Liver (tissue), 9 donors: Measurements from ENCODE around the gene SOX8. TPM values are rescaled to one million over a fixed set of nuclear protein-coding genes. Genes with fewer than 3 reads are reported as not detected.

Source experiments
- DNase-seq: peaks from one replicate; pipeline ENCODE4 v3.0.0-alpha.2; 2017; ENCODE audit warnings: low spot score
- H3K27ac ChIP-seq, 2 donors: one replicate each; pipeline ENCODE4 v1.7.0; 2013; ENCODE audit warnings: inconsistent platforms in 2 of 2, low read length in 2 of 2, control low read depth in 1 of 2, low read depth in 1 of 2, mild to moderate bottlenecking in 1 of 2
- H3K27me3 ChIP-seq, 4 donors: one replicate each; pipeline versions ENCODE4 v1.6.1 to v1.7.0; 2013; ENCODE audit warnings: low read length in 3 of 4, inconsistent platforms in 1 of 4, mild to moderate bottlenecking in 1 of 4, moderate library complexity in 1 of 4; ENCODE audit not compliant: control insufficient read depth in 4 of 4, insufficient read depth in 4 of 4
- H3K36me3 ChIP-seq, 4 donors: one replicate each; pipeline versions ENCODE4 v1.6.1 to v1.7.0; 2013; ENCODE audit warnings: low read length in 3 of 4, mild to moderate bottlenecking in 3 of 4, low read depth in 1 of 4, moderate library complexity in 1 of 4; ENCODE audit not compliant: control insufficient read depth in 4 of 4, insufficient read depth in 3 of 4
- H3K4me1 ChIP-seq, 4 donors: one replicate each; pipeline versions ENCODE4 v1.6.1 to v1.7.0; 2013; ENCODE audit warnings: low read length in 3 of 4, mild to moderate bottlenecking in 3 of 4, moderate library complexity in 1 of 4; ENCODE audit not compliant: control insufficient read depth in 4 of 4, insufficient read depth in 4 of 4
- H3K4me3 ChIP-seq, 3 donors: one replicate each; pipeline versions ENCODE4 v1.6.1 to v1.7.0; 2013; ENCODE audit warnings: low read length in 3 of 3, control low read depth in 1 of 3, low read depth in 1 of 3, mild to moderate bottlenecking in 1 of 3
- H3K9ac ChIP-seq, 2 donors: one replicate each; pipeline ENCODE4 v1.7.0; 2013; ENCODE audit warnings: low read length in 2 of 2, mild to moderate bottlenecking in 2 of 2, moderate library complexity in 2 of 2, control low read depth in 1 of 2, low read depth in 1 of 2
- H3K9me3 ChIP-seq, 4 donors: one replicate each; pipeline versions ENCODE4 v1.6.1 to v1.7.0; 2013; ENCODE audit warnings: low read length in 3 of 4; ENCODE audit not compliant: control insufficient read depth in 4 of 4
- ATF3 ChIP-seq: IDR thresholded peaks from 2 replicates; pipeline ENCODE4 v1.6.1; 2016; ENCODE audit warnings: antibody characterized with exemption
- CTCF ChIP-seq: fragments of 150-350 bp; IDR thresholded peaks from 2 replicates; pipeline ENCODE4 v1.5.1; 2017; ENCODE audit warnings: improper control_type of control experiment, low read depth, low read length; ENCODE audit not compliant: missing input control
- EGR1 ChIP-seq, 2 donors: IDR thresholded peaks; 2 replicates each; pipeline ENCODE4 v1.6.1; 2016 to 2018; ENCODE audit warnings: antibody characterized with exemption in 2 of 2, low read depth in 2 of 2
- FOXA1 ChIP-seq: IDR thresholded peaks from 2 replicates; pipeline ENCODE4 v1.6.1; 2016; ENCODE audit warnings: antibody characterized with exemption
- FOXA2 ChIP-seq: IDR thresholded peaks from 2 replicates; pipeline ENCODE4 v1.6.1; 2016; ENCODE audit warnings: antibody characterized with exemption
- GABPA ChIP-seq, 2 donors: IDR thresholded peaks in 1 of 2; conservative IDR thresholded peaks in 1 of 2; 2 replicates each; pipeline ENCODE4 v1.6.1; 2016; ENCODE audit warnings: antibody characterized with exemption in 2 of 2, mild to moderate bottlenecking in 1 of 2, moderate library complexity in 1 of 2
- HNF4A ChIP-seq, 2 donors: conservative IDR thresholded peaks; 2 replicates each; pipeline ENCODE4 v1.6.1; 2016; ENCODE audit warnings: antibody characterized with exemption in 2 of 2, mild to moderate bottlenecking in 2 of 2
- HNF4G ChIP-seq: IDR thresholded peaks from 2 replicates; pipeline ENCODE4 v1.6.1; 2016; ENCODE audit warnings: antibody characterized with exemption
- JUND ChIP-seq, 2 donors: IDR thresholded peaks; 2 replicates each; pipeline ENCODE4 v1.6.1; 2016; ENCODE audit warnings: antibody characterized with exemption in 2 of 2
- MAX ChIP-seq: IDR thresholded peaks from 2 replicates; pipeline ENCODE4 v1.6.1; 2016; ENCODE audit warnings: antibody characterized with exemption
- NR2F2 ChIP-seq: IDR thresholded peaks from 2 replicates; pipeline ENCODE4 v1.6.1; 2016; ENCODE audit warnings: antibody characterized with exemption
- RAD21 ChIP-seq, 2 donors: IDR thresholded peaks; 2 replicates each; pipeline ENCODE4 v1.6.1; 2016; ENCODE audit warnings: antibody characterized with exemption in 2 of 2, mild to moderate bottlenecking in 2 of 2
- REST ChIP-seq: IDR thresholded peaks from 2 replicates; pipeline ENCODE4 v1.6.1; 2016; ENCODE audit warnings: antibody characterized with exemption, mild to moderate bottlenecking
- RXRA ChIP-seq, 2 donors: IDR thresholded peaks; 2 replicates each; pipeline ENCODE4 v1.6.1; 2017 to 2018; ENCODE audit warnings: antibody characterized with exemption in 2 of 2, mild to moderate bottlenecking in 1 of 2
- SP1 ChIP-seq: IDR thresholded peaks from 2 replicates; pipeline ENCODE4 v1.6.1; 2018; ENCODE audit warnings: antibody characterized with exemption, mild to moderate bottlenecking
- TAF1 ChIP-seq: conservative IDR thresholded peaks from 2 replicates; pipeline ENCODE4 v1.6.1; 2016; ENCODE audit warnings: antibody characterized with exemption, mild to moderate bottlenecking
- YY1 ChIP-seq: IDR thresholded peaks from 2 replicates; pipeline ENCODE4 v1.6.1; 2016; ENCODE audit warnings: antibody characterized with exemption, mild to moderate bottlenecking
- ZBTB33 ChIP-seq: IDR thresholded peaks from 2 replicates; pipeline ENCODE4 v1.6.1; 2016; ENCODE audit warnings: antibody characterized with exemption
- WGBS: extraction: QIAGEN DNeasy Blood & Tissue Kit; methylation state at CpG from one replicate; pipeline ENCODE4 v1.1.7; 2013; 5-methylcytosine and 5-hydroxymethylcytosine counted together
- polyA plus RNA-seq, 2 donors: library from polyadenylated mRNA; stranded (reverse) in 1 of 2; unstranded in 1 of 2; fragments of 200-250 nt in 1 of 2; fragments of >200 nt in 1 of 2; fragmentation: Nextera tagmentation in 1 of 2; extraction: Ambion mirVana in 1 of 2; gene quantifications; one replicate each; pipeline versions ENCODE4 v1.2.1 to v1.2.3, GENCODE V29; 2013 to 2015
- total RNA-seq, 2 donors: library from RNA; depleted of rRNA; stranded (reverse); fragments of >200 nt; gene quantifications; one replicate each; pipeline ENCODE4 v1.2.3, GENCODE V29; 2014
- donor health status: healthy.
- donor health status: healthy.
- donor health status: healthy.
- donor health status: healthy.
- donor health status: healthy.

The SOX8 gene
- total and polyA plus RNA-seq, 4 donors: 0.05 to 0.33 (median 0.17) TPM; not detected in 1

GRCh38 chr16:937311-937710, 44.3 kb upstream of the SOX8 start:
- no peak overlapping the region for H3K4me3 ChIP-seq
- no peaks in the 10 kb centered on the region for H3K4me1 ChIP-seq
- peaks cover 0 to 1% (median 0%) of the 10 kb centered on the region in 4 donors for H3K9me3 ChIP-seq
- no peak overlapping the region for H3K9ac ChIP-seq
- peaks cover 0 to 17% (median 4%) of the 10 kb centered on the region in 4 donors for H3K36me3 ChIP-seq
- 82% methylated on average over 8 of the region's 8 CpGs for WGBS
- no peak for DNase-seq
- TF ChIP-seq ATF3 (no peak), EGR1 (IDR thresholded peaks at IDR 0.05; ENCODE audit: low read depth in 2 of 2) (no peak), YY1 (no peak), MAX (no peak), JUND (IDR thresholded peaks at IDR 0.05) (no peak), NR2F2 (no peak), HNF4G (no peak), RXRA (IDR thresholded peaks at IDR 0.05) (no peak), SP1 (no peak), HNF4A (conservative IDR thresholded peaks at IDR 0.05) (no peak), TAF1 (no peak), ZBTB33 (no peak), REST (no peak), FOXA2 (no peak), RAD21 (IDR thresholded peaks at IDR 0.05) (no peak), GABPA (IDR thresholded peaks at IDR 0.05 in 1 of 2, conservative IDR thresholded peaks at IDR 0.05 in 1 of 2) (no peak), CTCF (no peak), FOXA1 (no peak)
- no peak overlapping the region for H3K27ac ChIP-seq
- H3K27me3 ChIP-seq: no peaks in the 10 kb centered on the region
